GM21723 (cell line): ENCODE measurements around the gene USP34.
A peak's percentile ranks its signal among the peaks of the same experiment; 100 is the strongest.
"Not testable (repeated sequence)": the region's sequence is repeated elsewhere in the genome, so short reads cannot be mapped to it uniquely, and the experiment has no call there.

Experiments
- ATAC-seq: cut with Tn5 transposase; IDR thresholded peaks from one replicate; pipeline ENCODE4 v1.9.1; 2021; ENCODE audit warnings: mild to moderate bottlenecking, moderate library complexity; ENCODE audit not compliant: unreplicated experiment

USP34 gene

GRCh38 chr2:61165946-61166345 is 304.9 kb downstream of the USP34 start:
- ATAC-seq, result no peak

- not testable (repeated sequence) for ATAC-seq
These were observed 305.8 kb downstream of the USP34 start for GRCh38 chr2:61165082-61165481.

- ATAC-seq, result no peak
These were observed 308.2 kb downstream of the USP34 start for GRCh38 chr2:61162721-61163120.

GRCh38 chr2:61161888-61162287 is 309.0 kb downstream of the USP34 start, which contains the start of gene C2orf74:
TSS of gene C2orf74 (plus strand) at chr2:61162188. CDS start at chr2:61162515, 327 bp downstream.
- ATAC-seq, result no peak

GRCh38 chr2:61158356-61158955 is 312.4 kb downstream of the USP34 start:
- ATAC-seq, result no peak

- no peak for ATAC-seq
These were observed 313.4 kb downstream of the USP34 start for GRCh38 chr2:61157371-61158003.

- no peak for ATAC-seq
These were observed 319.5 kb downstream of the USP34 start for GRCh38 chr2:61151436-61151835.

GRCh38 chr2:61149074-61149473 is 321.8 kb downstream of the USP34 start:
- ATAC-seq, result no peak

GRCh38 chr2:61148091-61148490 is 322.8 kb downstream of the USP34 start:
- not testable (repeated sequence) for ATAC-seq

- no peak for ATAC-seq
These were observed 324.9 kb downstream of the USP34 start for GRCh38 chr2:61145990-61146389.

GRCh38 chr2:61144697-61145268 is 326.1 kb downstream of the USP34 start:
- ATAC-seq, result peak; percentile 89

GRCh38 chr2:61141151-61141550 is 329.7 kb downstream of the USP34 start:
- ATAC-seq, result no peak

- ATAC-seq, result no peak
These were observed 332.0 kb downstream of the USP34 start for GRCh38 chr2:61138859-61139258.
